Naive B cell (primary cell): ENCODE results near the gene C11orf68. TPM values are rescaled to one million over a fixed set of nuclear protein-coding genes. Genes with fewer than 3 reads are reported as not detected.

Experiments used
- ATAC-seq, 2 donors: fragments of 150-1000 bp; cut with Tn5 transposase; 2 replicates each; pipeline ENCODE4 v1.10.0; 2021; ENCODE audit warnings: low read depth in 2 of 2, mild to moderate bottlenecking in 2 of 2, moderate library complexity in 2 of 2
- DNase-seq: peaks from one replicate; pipeline ENCODE4 v3.0.0; 2022
- H3K27ac Mint-ChIP-seq, 6 donors: one replicate each; pipeline ENCODE4 v1.8.0; 2020 to 2022; ENCODE audit warnings: mild to moderate bottlenecking in 6 of 6, mixed read lengths in 6 of 6, moderate library complexity in 5 of 6, inconsistent platforms in 2 of 6
- H3K27me3 Mint-ChIP-seq, 3 donors: one replicate each; pipeline ENCODE4 v1.8.0; 2021 to 2022; ENCODE audit warnings: mixed read lengths in 3 of 3, mild to moderate bottlenecking in 1 of 3
- H3K36me3 Mint-ChIP-seq, 2 donors: one replicate each; pipeline ENCODE4 v1.8.0; 2020 to 2022; ENCODE audit warnings: mixed read lengths in 2 of 2, inconsistent platforms in 1 of 2, mild to moderate bottlenecking in 1 of 2
- H3K4me1 Mint-ChIP-seq, 3 donors: one replicate each; pipeline ENCODE4 v1.8.0; 2020 to 2022; ENCODE audit warnings: mixed read lengths in 3 of 3, inconsistent platforms in 1 of 3, mild to moderate bottlenecking in 1 of 3, moderate library complexity in 1 of 3
- H3K4me3 Mint-ChIP-seq, 8 donors: one replicate each; pipeline ENCODE4 v1.8.0; 2020 to 2022; ENCODE audit warnings: mild to moderate bottlenecking in 8 of 8, mixed read lengths in 8 of 8, moderate library complexity in 8 of 8, inconsistent platforms in 2 of 8
- H3K9me3 Mint-ChIP-seq, 7 donors: one replicate each; pipeline ENCODE4 v1.8.0; 2020 to 2022; ENCODE audit warnings: mixed read lengths in 7 of 7, mild to moderate bottlenecking in 5 of 7, inconsistent platforms in 2 of 7, moderate library complexity in 1 of 7
- polyA plus RNA-seq, 6 donors: library from polyadenylated mRNA; unstranded; fragments of 300-500 nt; fragmentation: Illumina TruSeq; gene quantifications; one replicate each; pipeline ENCODE4 v1.2.3, GENCODE V29; 2021; ENCODE audit warnings: low read depth in 6 of 6

C11orf68 gene
- polyA plus RNA-seq, 6 donors from 2014 or later: 48.5 to 79.3 (median 68.4) TPM

- DNase-seq (peak; percentile 98), ATAC-seq (peak; percentile 66 to 70)
- H3K36me3 Mint-ChIP-seq: no peaks in the 10 kb centered on the region
- H3K27ac Mint-ChIP-seq: peak within 1 kb of the TSS; percentile 96 to 100 (median 98)
- H3K4me3 Mint-ChIP-seq: peak within 1 kb of the TSS; percentile 90 to 98 (median 95)
- peaks cover 51 to 83% (median 76%) of the 10 kb centered on the region in 3 donors for H3K4me1 Mint-ChIP-seq
- no peaks in the 10 kb centered on the region for H3K27me3 Mint-ChIP-seq
- H3K9me3 Mint-ChIP-seq: no peaks in the 10 kb centered on the region
These were observed 28.3 kb downstream of the C11orf68 start, which contains the start of gene CCDC85B for GRCh38 chr11:65890324-65891218. CCDC85B (plus strand) TSS chr11:65890673; CDS start chr11:65890784, 111 bp downstream.

- H3K4me1 Mint-ChIP-seq: peaks cover 56 to 80% (median 78%) of the 10 kb centered on the region in 3 donors
- H3K9me3 Mint-ChIP-seq: no peaks in the 10 kb centered on the region
- H3K27me3 Mint-ChIP-seq: no peaks in the 10 kb centered on the region
- peak; percentile 47 to 53 for ATAC-seq
- H3K27ac Mint-ChIP-seq: peak within 1 kb of the TSS; percentile 96 to 100 (median 98)
- H3K36me3 Mint-ChIP-seq: peaks cover 0 to 4% of the 10 kb centered on the region in 2 donors
- peak; percentile 89 for DNase-seq
- peak within 1 kb of the TSS; percentile 90 to 98 (median 95) for H3K4me3 Mint-ChIP-seq
These were observed 30.6 kb downstream of the C11orf68 start, which contains the start of gene FIBP for GRCh38 chr11:65888163-65888814. FIBP (minus strand) TSS chr11:65888471; CDS start chr11:65888418, 53 bp downstream.

GRCh38 chr11:65887723-65888162 lies 31.1 kb downstream of the C11orf68 start:
- H3K9me3 Mint-ChIP-seq: no peaks in the 10 kb centered on the region
- DNase-seq (no peak), ATAC-seq (no peak)
- H3K27ac Mint-ChIP-seq: peak overlapping the region; percentile 24 to 100 (median 96)
- H3K27me3 Mint-ChIP-seq: no peaks in the 10 kb centered on the region
- peaks cover 54 to 74% (median 73%) of the 10 kb centered on the region in 3 donors for H3K4me1 Mint-ChIP-seq
- peak overlapping the region; percentile 90 to 98 (median 95) for H3K4me3 Mint-ChIP-seq
- peaks cover 0 to 4% of the 10 kb centered on the region in 2 donors for H3K36me3 Mint-ChIP-seq

GRCh38 chr11:65886826-65887722 lies 31.8 kb downstream of the C11orf68 start:
- Mint-ChIP-seq H3K27ac (peak overlapping the region; percentile 24 to 100 (median 86)), H3K4me3 (peak overlapping the region; percentile 90 to 98 (median 95)), H3K9me3 (no peaks in the 10 kb centered on the region), H3K27me3 (no peaks in the 10 kb centered on the region), H3K36me3 (peaks cover 0 to 4% of the 10 kb centered on the region in 2 donors), H3K4me1 (peaks cover 48 to 68% (median 66%) of the 10 kb centered on the region in 3 donors)
- ATAC-seq (no peak), DNase-seq (no peak)

GRCh38 chr11:65885808-65886536 lies 32.9 kb downstream of the C11orf68 start:
- peak overlapping the region in 6 of 8 donors; percentile 44 to 97 (median 93) for H3K4me3 Mint-ChIP-seq
- peaks cover 0 to 4% of the 10 kb centered on the region in 2 donors for H3K36me3 Mint-ChIP-seq
- DNase-seq (no peak), ATAC-seq (no peak)
- H3K27ac Mint-ChIP-seq: peak overlapping the region in 1 of 6 donors; percentile 48
- H3K9me3 Mint-ChIP-seq: no peaks in the 10 kb centered on the region
- H3K27me3 Mint-ChIP-seq: no peaks in the 10 kb centered on the region
- H3K4me1 Mint-ChIP-seq: peaks cover 44 to 61% (median 60%) of the 10 kb centered on the region in 3 donors

- Mint-ChIP-seq H3K4me3 (peak overlapping the region in 3 of 8 donors; percentile 47 to 70 (median 57)), H3K27ac (peak overlapping the region in 4 of 6 donors; percentile 38 to 73 (median 61)), H3K9me3 (no peaks in the 10 kb centered on the region), H3K4me1 (peaks cover 49 to 63% (median 61%) of the 10 kb centered on the region in 3 donors), H3K36me3 (peaks cover 0 to 4% of the 10 kb centered on the region in 2 donors), H3K27me3 (no peaks in the 10 kb centered on the region)
- no peak for ATAC-seq
- no peak for DNase-seq
These were observed 33.6 kb downstream of the C11orf68 start for GRCh38 chr11:65885231-65885630.

GRCh38 chr11:65884716-65885092 lies 34.2 kb downstream of the C11orf68 start:
- Mint-ChIP-seq H3K27ac (peak overlapping the region in 2 of 6 donors; percentile 69 to 73), H3K9me3 (no peaks in the 10 kb centered on the region), H3K36me3 (peaks cover 0 to 4% of the 10 kb centered on the region in 2 donors), H3K4me1 (peaks cover 43 to 60% (median 56%) of the 10 kb centered on the region in 3 donors), H3K4me3 (peak overlapping the region in 5 of 8 donors; percentile 15 to 70 (median 47)), H3K27me3 (no peaks in the 10 kb centered on the region)
- ATAC-seq (peak; percentile 49 to 54), DNase-seq (peak; percentile 85)

- H3K27ac Mint-ChIP-seq: peak overlapping the region in 3 of 6 donors; percentile 49 to 73 (median 69)
- H3K36me3 Mint-ChIP-seq: peaks cover 0 to 4% of the 10 kb centered on the region in 2 donors
- DNase-seq (no peak), ATAC-seq (no peak)
- no peaks in the 10 kb centered on the region for H3K27me3 Mint-ChIP-seq
- peaks cover 37 to 58% (median 49%) of the 10 kb centered on the region in 3 donors for H3K4me1 Mint-ChIP-seq
- H3K9me3 Mint-ChIP-seq: no peaks in the 10 kb centered on the region
- H3K4me3 Mint-ChIP-seq: peak overlapping the region in 2 of 8 donors; percentile 42 to 70
These were observed 34.8 kb downstream of the C11orf68 start for GRCh38 chr11:65883786-65884715.

GRCh38 chr11:65883058-65883761 lies 35.7 kb downstream of the C11orf68 start:
- peak overlapping the region in 1 of 6 donors; percentile 76 for H3K27ac Mint-ChIP-seq
- ATAC-seq: no peak
- DNase-seq: no peak
- H3K9me3 Mint-ChIP-seq: no peaks in the 10 kb centered on the region
- H3K4me1 Mint-ChIP-seq: peaks cover 30 to 52% (median 41%) of the 10 kb centered on the region in 3 donors
- peaks cover 0 to 4% of the 10 kb centered on the region in 2 donors for H3K36me3 Mint-ChIP-seq
- no peaks in the 10 kb centered on the region for H3K27me3 Mint-ChIP-seq
- H3K4me3 Mint-ChIP-seq: no peak overlapping the region

GRCh38 chr11:65882120-65883057 lies 36.5 kb downstream of the C11orf68 start:
- no peak for DNase-seq
- H3K27ac Mint-ChIP-seq: peak overlapping the region in 2 of 6 donors; percentile 76 to 84
- peaks cover 23 to 47% (median 33%) of the 10 kb centered on the region in 3 donors for H3K4me1 Mint-ChIP-seq
- H3K9me3 Mint-ChIP-seq: no peaks in the 10 kb centered on the region
- H3K27me3 Mint-ChIP-seq: no peaks in the 10 kb centered on the region
- peaks cover 0 to 4% of the 10 kb centered on the region in 2 donors for H3K36me3 Mint-ChIP-seq
- ATAC-seq: no peak
- H3K4me3 Mint-ChIP-seq: peak overlapping the region in 1 of 8 donors; percentile 44
